GM23338 (cell line): ENCODE results near the gene COPS2. TPM values are rescaled to one million over a fixed set of nuclear protein-coding genes. Genes with fewer than 3 reads are reported as not detected.

Experiments
- ATAC-seq: fragments of 200-7000 bp; cut with Tn5 transposase; 3 replicates; pipeline ENCODE4 v1.9.1; 2020
- DNase-seq: peaks from one replicate; pipeline ENCODE4 v3.0.0-alpha.2; 2015; ENCODE audit warnings: low spot score
- H2AFZ ChIP-seq: fragments of 200-600 bp; sonication (generic); 2 replicates; pipeline ENCODE4 v1.8.0; 2016; ENCODE audit warnings: antibody characterized with exemption, mild to moderate bottlenecking, moderate library complexity
- H3F3A ChIP-seq: fragments of 200-600 bp; sonication (generic); replicated peaks from 2 replicates; pipeline ENCODE4 v1.8.0; 2017; ENCODE audit warnings: antibody characterized with exemption, mixed run types, low read depth
- H3K27ac ChIP-seq: fragments of 200-600 bp; sonication (generic); 2 replicates; pipeline ENCODE4 v1.6.1; 2016; ENCODE audit warnings: low read depth
- H3K27me3 ChIP-seq: fragments of 200-600 bp; sonication (generic); 2 replicates; pipeline ENCODE4 v1.8.0; 2016; ENCODE audit warnings: mild to moderate bottlenecking, mixed run types, moderate library complexity; ENCODE audit not compliant: insufficient read depth
- H3K36me3 ChIP-seq: fragments of 200-600 bp; sonication (generic); 2 replicates; pipeline ENCODE4 v1.8.0; 2016; ENCODE audit warnings: mild to moderate bottlenecking; ENCODE audit not compliant: insufficient read depth
- H3K4me1 ChIP-seq: fragments of 200-600 bp; sonication (generic); 2 replicates; pipeline ENCODE4 v1.8.0; 2016; ENCODE audit warnings: mild to moderate bottlenecking, moderate library complexity; ENCODE audit not compliant: insufficient read depth
- H3K4me2 ChIP-seq: fragments of 200-600 bp; sonication (generic); 2 replicates; pipeline ENCODE4 v1.7.1; 2017; ENCODE audit warnings: mixed run types
- H3K4me3 ChIP-seq: fragments of 200-600 bp; sonication (generic); 2 replicates; pipeline ENCODE4 v1.6.1; 2016; ENCODE audit warnings: mixed run types
- H3K79me2 ChIP-seq: fragments of 200-600 bp; sonication (generic); replicated peaks from 2 replicates; pipeline ENCODE4 v1.8.0; 2017; ENCODE audit warnings: mild to moderate bottlenecking; ENCODE audit not compliant: insufficient read depth
- H3K9me2 ChIP-seq: fragments of 200-600 bp; sonication (generic); 2 replicates; pipeline ENCODE4 v1.8.0; 2017; ENCODE audit not compliant: insufficient read depth
- H4K20me1 ChIP-seq: fragments of 200-600 bp; sonication (generic); replicated peaks from 2 replicates; pipeline ENCODE4 v1.8.0; 2017; ENCODE audit warnings: mild to moderate bottlenecking; ENCODE audit not compliant: insufficient read depth
- H3K27ac Mint-ChIP-seq: 2 replicates; pipeline ENCODE4 v1.8.0; 2020; ENCODE audit warnings: inconsistent platforms, mild to moderate bottlenecking, moderate library complexity, mixed read lengths
- H3K27me3 Mint-ChIP-seq: 3 replicates; pipeline ENCODE4 v1.8.0; 2022; ENCODE audit warnings: low read depth, mild to moderate bottlenecking, moderate library complexity, mixed read lengths, inconsistent platforms; ENCODE audit not compliant: insufficient read depth, poor library complexity
- H3K36me3 Mint-ChIP-seq: 3 replicates; pipeline ENCODE4 v1.8.0; 2021; ENCODE audit warnings: low read depth, mild to moderate bottlenecking, inconsistent platforms, moderate library complexity, mixed read lengths
- H3K4me1 Mint-ChIP-seq: 3 replicates; pipeline ENCODE4 v1.8.0; 2020; ENCODE audit warnings: mild to moderate bottlenecking, inconsistent platforms, mixed read lengths
- H3K4me3 Mint-ChIP-seq: 3 replicates; pipeline ENCODE4 v1.8.0; 2021; ENCODE audit warnings: moderate library complexity, mild to moderate bottlenecking, inconsistent platforms, mixed read lengths
- H3K9me3 Mint-ChIP-seq: 3 replicates; pipeline ENCODE4 v1.8.0; 2020; ENCODE audit warnings: moderate library complexity, mild to moderate bottlenecking, inconsistent platforms, mixed read lengths
- ETS1 ChIP-seq: IDR thresholded peaks from 2 replicates; pipeline ENCODE4 v1.6.1; 2016; ENCODE audit warnings: antibody characterized with exemption
- NANOG ChIP-seq: IDR thresholded peaks from 2 replicates; pipeline ENCODE4 v1.6.1; 2016; ENCODE audit warnings: antibody characterized with exemption, borderline replicate concordance
- POLR2AphosphoS5 ChIP-seq: IDR thresholded peaks from 2 replicates; pipeline ENCODE4 v1.6.1; 2016; ENCODE audit warnings: antibody characterized with exemption, low read depth
- REST ChIP-seq: IDR thresholded peaks from one replicate; pipeline ENCODE4 v1.6.1; 2018; ENCODE audit warnings: antibody characterized with exemption; ENCODE audit not compliant: unreplicated experiment
- STAT1 ChIP-seq: IDR thresholded peaks from one replicate; pipeline ENCODE4 v1.6.1; 2016; ENCODE audit warnings: antibody characterized with exemption; ENCODE audit not compliant: unreplicated experiment
- ZNF331 ChIP-seq: fragments of 250-450 bp; sonication (Bioruptor Pico); IDR thresholded peaks from 2 replicates; pipeline ENCODE4 v1.5.0; 2020; ENCODE audit warnings: low read depth, mild to moderate bottlenecking, moderate library complexity
- ZNF462 ChIP-seq: fragments of 250-450 bp; sonication (Bioruptor Pico); IDR thresholded peaks from 2 replicates; pipeline ENCODE4 v1.5.0; 2020; ENCODE audit warnings: mild to moderate bottlenecking, moderate library complexity
- polyA plus RNA-seq: library from polyadenylated mRNA; unstranded; fragments of >200 nt; fragmentation: Nextera tagmentation; extraction: Ambion mirVana; gene quantifications from 2 replicates; pipeline ENCODE4 v1.2.1, GENCODE V29; 2016
- total RNA-seq: library from RNA; depleted of rRNA; stranded (reverse); fragments of >200 nt; shearing (Covaris generic); gene quantifications from 2 replicates; pipeline ENCODE4 v1.2.3, GENCODE V29; 2014

The COPS2 gene
- total and polyA plus RNA-seq, 2 experiments from 2014 or later = 38.7 to 67.3 TPM

GRCh38 chr15:49093252-49094105, 61.9 kb downstream of the COPS2 start:
- no peak for TF ChIP-seq ZNF331 (CRISPR knock-in tag)
- TF ChIP-seq ZNF462 (CRISPR knock-in tag) = no peak
- TF ChIP-seq STAT1 = no peak
- no peak for TF ChIP-seq NANOG
- no peak for TF ChIP-seq ETS1
- no peak for TF ChIP-seq POLR2AphosphoS5
- TF ChIP-seq REST = no peak
- no peaks in the 10 kb centered on the region for H3K36me3 Mint-ChIP-seq
- DNase-seq = no peak
- H3F3A ChIP-seq = no peaks in the 10 kb centered on the region
- no peaks in the 10 kb centered on the region for H3K79me2 ChIP-seq
- no peak overlapping the region for H3K4me3 Mint-ChIP-seq
- H3K4me2 ChIP-seq = no peak overlapping the region
- no peaks in the 10 kb centered on the region for H3K27me3 ChIP-seq
- H3K9me2 ChIP-seq = no peaks in the 10 kb centered on the region
- H3K27ac Mint-ChIP-seq = no peak overlapping the region
- H2AFZ ChIP-seq = no peak overlapping the region
- H3K9me3 Mint-ChIP-seq = no peaks in the 10 kb centered on the region
- H3K4me1 Mint-ChIP-seq = no peaks in the 10 kb centered on the region
- H3K27me3 Mint-ChIP-seq = no peaks in the 10 kb centered on the region
- H4K20me1 ChIP-seq = no peaks in the 10 kb centered on the region
- no peaks in the 10 kb centered on the region for H3K36me3 ChIP-seq
- H3K4me1 ChIP-seq = no peaks in the 10 kb centered on the region
- H3K4me3 ChIP-seq = no peak overlapping the region
- no peak for ATAC-seq
- no peak overlapping the region for H3K27ac ChIP-seq
